Measurements from ENCODE around the gene B3GAT1. TPM values are rescaled to one million over a fixed set of nuclear protein-coding genes. Genes with fewer than 3 reads are reported as not detected.

The B3GAT1 gene
- total RNA-seq, 1 donor from 2014 or later, result 1.4 TPM

DNA sequence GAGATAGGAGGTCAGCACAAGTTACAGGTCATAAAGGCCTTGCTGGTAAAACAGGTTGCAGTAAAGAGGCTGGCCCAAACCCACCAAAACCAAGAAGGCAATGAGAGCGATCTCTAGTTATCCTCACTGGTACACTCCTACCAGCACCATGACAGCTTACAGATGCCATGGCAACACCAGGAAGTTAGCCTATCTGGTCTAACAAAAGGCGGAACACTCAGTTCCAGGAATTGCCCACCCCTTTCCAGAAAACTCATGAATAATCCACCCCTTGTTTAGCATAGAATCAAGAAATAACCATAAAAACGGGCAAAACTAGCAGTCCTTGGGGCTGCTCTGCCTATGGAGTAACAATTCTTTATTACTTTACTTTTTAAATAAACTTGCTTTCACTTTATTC lies 43.5 kb upstream of the B3GAT1 start:
- ATAC-seq, result no peak
- Histone ChIP-seq H3K27ac (no peak overlapping the region), H3K9me3 (peaks cover 6% of the 10 kb centered on the region), H3K27me3 (ENCODE audit: low read depth) (no peaks in the 10 kb centered on the region), H3K36me3 (no peaks in the 10 kb centered on the region), H3K4me1 (no peaks in the 10 kb centered on the region), H3K4me3 (no peak overlapping the region)
- no peak for DNase-seq
- intact Hi-C loops (cut with DNase I), result no loop called here
- TF ChIP-seq CTCF (IDR thresholded peaks at IDR 0.05), result no peak

DNA sequence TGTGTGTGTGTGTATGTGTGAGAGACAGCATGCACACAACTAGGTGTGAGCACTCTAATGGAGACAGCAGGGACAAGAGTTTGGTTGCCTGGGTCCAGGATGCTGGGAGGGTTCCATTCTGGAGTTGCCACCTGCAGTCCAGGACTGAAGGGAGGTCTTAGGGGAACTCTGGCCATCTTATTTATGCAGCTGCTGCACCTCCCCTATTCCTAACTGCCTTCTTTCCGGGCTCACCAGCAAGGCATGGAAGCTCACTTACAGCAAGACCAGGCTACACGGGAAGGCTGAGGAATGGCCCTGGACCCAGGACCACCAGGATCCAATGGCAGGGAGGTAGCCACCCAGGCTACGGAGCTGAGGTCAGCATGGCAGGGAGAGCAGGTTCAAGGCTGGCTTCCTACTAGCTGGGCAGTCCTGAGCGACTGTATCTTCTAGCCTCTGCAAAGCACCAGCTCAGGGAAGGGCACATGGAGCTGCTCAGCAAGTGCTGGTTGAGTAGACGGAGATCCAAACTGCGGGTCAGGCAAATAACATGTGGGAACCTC lies 42.2 kb upstream of the B3GAT1 start:
- no peak overlapping the region for H3K27ac ChIP-seq
- ATAC-seq, result peak in 1 of 2 donors; percentile 14
- intact Hi-C loops (cut with DNase I), result no loop called here

GRCh38 chr11:134453441-134453840 lies 41.4 kb upstream of the B3GAT1 start:
- no peak for TF ChIP-seq CTCF (IDR thresholded peaks at IDR 0.05)
- no peak overlapping the region for H3K27ac ChIP-seq
- no peaks in the 10 kb centered on the region for H3K36me3 ChIP-seq
- intact Hi-C loops (cut with DNase I), result no loop called here
- no peak for DNase-seq
- ATAC-seq, result peak in 1 of 2 donors; percentile 14
- no peak overlapping the region for H3K4me3 ChIP-seq
- H3K9me3 ChIP-seq, result peaks cover 6% of the 10 kb centered on the region
- H3K4me1 ChIP-seq, result no peaks in the 10 kb centered on the region
- no peaks in the 10 kb centered on the region for H3K27me3 ChIP-seq (ENCODE audit: low read depth)

More for the DNA sequence above, 42.2 kb upstream of the B3GAT1 start:
- TF ChIP-seq CTCF (IDR thresholded peaks at IDR 0.05), result no peak
- no peak overlapping the region for H3K4me3 ChIP-seq
- no peaks in the 10 kb centered on the region for H3K4me1 ChIP-seq
- peaks cover 6% of the 10 kb centered on the region for H3K9me3 ChIP-seq
- no peaks in the 10 kb centered on the region for H3K27me3 ChIP-seq (ENCODE audit: low read depth)
- no peak for DNase-seq
- H3K36me3 ChIP-seq, result no peaks in the 10 kb centered on the region

- Histone ChIP-seq H3K4me3 (no peak overlapping the region), H3K27me3 (ENCODE audit: low read depth) (no peaks in the 10 kb centered on the region), H3K36me3 (no peaks in the 10 kb centered on the region), H3K27ac (no peak overlapping the region), H3K9me3 (peaks cover 6% of the 10 kb centered on the region), H3K4me1 (no peaks in the 10 kb centered on the region)
- intact Hi-C loops (cut with DNase I), result no loop called here
- DNase-seq (no peak), ATAC-seq (no peak)
- no peak for TF ChIP-seq CTCF (IDR thresholded peaks at IDR 0.05)
Measured at GRCh38 chr11:134452838-134453155, 40.8 kb upstream of the B3GAT1 start.

DNA sequence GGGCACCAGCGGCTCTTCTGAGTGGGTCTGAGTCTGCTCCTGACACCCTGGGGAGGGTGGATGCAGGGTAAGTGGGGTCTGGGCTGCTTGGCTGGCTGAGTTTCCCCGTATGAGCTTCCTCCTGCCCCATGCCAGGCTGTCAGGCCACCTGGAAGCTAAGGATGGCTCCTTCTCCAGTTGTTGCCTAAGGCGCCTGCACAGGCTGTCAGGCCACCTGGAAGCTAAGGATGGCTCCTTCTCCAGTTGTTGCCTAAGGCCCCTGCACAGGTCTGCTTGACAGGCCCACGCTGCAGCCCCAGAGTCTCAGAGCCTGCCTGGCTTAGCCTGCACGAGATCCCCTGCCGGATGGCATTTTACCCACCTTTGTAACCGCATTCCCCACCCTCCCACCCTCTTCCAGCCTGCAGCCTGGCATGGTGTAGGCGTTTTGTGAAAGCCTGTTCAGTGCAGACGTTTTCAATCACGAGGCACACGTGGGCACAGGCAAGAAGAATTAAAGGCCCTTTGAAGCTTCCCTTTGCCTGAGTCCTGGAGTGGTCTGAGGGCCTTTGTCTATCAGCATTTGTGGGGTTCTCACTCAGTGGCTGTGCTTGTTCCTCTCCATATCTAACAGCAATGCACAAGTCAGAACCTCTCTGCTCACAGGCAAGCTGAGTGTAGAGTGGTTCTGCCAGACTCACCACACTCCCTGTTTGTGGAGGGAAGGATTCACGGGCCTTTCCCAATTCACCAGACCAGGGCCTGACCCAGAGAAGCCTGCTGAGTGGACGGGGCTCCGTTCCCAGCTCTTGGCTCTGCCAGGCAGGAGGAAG lies 40.2 kb upstream of the B3GAT1 start:
- Histone ChIP-seq H3K36me3 (no peaks in the 10 kb centered on the region), H3K9me3 (peaks cover 5% of the 10 kb centered on the region), H3K27me3 (ENCODE audit: low read depth) (no peaks in the 10 kb centered on the region), H3K27ac (no peak overlapping the region), H3K4me3 (no peak overlapping the region), H3K4me1 (no peaks in the 10 kb centered on the region)
- ATAC-seq, result no peak
- intact Hi-C loops (cut with DNase I), result no loop called here
- DNase-seq, result no peak
- no peak for TF ChIP-seq CTCF (IDR thresholded peaks at IDR 0.05)
